Stimulated activated CD8-positive, alpha-beta memory T cell treated with anti-CD3 and anti-CD28 coated beads, Interleukin-15, amount 100 ng/mL, for 24 hours (primary cell): ENCODE measurements around the gene ANKRD7.
A peak's percentile ranks its signal among the peaks of the same experiment; 100 is the strongest.

Source experiments
- DNase-seq: peaks from one replicate; pipeline ENCODE4 v3.0.0-alpha.2; 2020; ENCODE audit warnings: low read depth

Gene ANKRD7

DNA sequence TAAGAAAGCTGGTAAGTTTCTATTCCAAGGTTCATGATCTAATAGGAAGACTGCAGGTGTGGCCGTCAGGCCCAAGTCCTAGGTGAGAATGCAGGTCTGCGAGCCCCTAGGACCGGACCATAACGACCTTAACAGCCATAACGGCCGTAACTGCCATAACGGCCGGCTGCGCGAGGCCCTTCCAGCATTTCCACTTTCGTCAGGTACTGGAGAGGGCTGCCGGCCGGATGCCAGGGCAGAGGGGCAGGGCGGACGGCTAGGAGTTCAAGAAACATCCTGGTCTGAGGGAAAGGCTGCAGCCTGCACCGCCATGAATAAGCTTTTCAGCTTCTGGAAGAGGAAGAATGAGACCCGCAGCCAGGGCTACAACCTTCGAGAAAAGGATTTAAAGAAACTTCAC is at the start of gene ANKRD7:
TSS of gene ANKRD7 (plus strand) at position 184 of the 400 bp plus-strand sequence. CDS start at position 311, 127 bp downstream.
- no peak for DNase-seq

DNA sequence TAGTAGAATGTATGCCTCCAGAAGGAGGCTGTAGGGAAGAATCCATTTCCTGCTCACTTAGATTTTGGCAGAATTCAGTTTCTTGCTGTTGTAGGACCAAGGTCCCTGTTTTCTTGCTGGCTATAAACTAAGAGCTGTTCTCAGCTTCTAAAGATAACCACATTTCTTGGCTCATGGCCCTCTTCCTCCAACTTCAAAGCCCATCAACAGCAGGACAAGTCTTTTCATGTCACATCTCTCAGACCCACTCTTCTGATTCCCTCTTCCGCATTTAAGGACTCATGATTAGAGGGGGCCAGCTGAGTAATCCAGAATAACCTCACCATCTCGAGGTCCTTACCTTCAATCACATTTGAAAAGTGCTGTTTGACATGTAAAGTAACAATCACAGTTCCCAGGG is 48.8 kb upstream of the ANKRD7 start:
- DNase-seq = no peak

GRCh38 chr7:118179191-118179590 is 45.3 kb upstream of the ANKRD7 start:
- DNase-seq = no peak

- DNase-seq = no peak
Measured at GRCh38 chr7:118182593-118183427, 41.7 kb upstream of the ANKRD7 start.

GRCh38 chr7:118183428-118183785 is 41.1 kb upstream of the ANKRD7 start:
- no peak for DNase-seq

DNA sequence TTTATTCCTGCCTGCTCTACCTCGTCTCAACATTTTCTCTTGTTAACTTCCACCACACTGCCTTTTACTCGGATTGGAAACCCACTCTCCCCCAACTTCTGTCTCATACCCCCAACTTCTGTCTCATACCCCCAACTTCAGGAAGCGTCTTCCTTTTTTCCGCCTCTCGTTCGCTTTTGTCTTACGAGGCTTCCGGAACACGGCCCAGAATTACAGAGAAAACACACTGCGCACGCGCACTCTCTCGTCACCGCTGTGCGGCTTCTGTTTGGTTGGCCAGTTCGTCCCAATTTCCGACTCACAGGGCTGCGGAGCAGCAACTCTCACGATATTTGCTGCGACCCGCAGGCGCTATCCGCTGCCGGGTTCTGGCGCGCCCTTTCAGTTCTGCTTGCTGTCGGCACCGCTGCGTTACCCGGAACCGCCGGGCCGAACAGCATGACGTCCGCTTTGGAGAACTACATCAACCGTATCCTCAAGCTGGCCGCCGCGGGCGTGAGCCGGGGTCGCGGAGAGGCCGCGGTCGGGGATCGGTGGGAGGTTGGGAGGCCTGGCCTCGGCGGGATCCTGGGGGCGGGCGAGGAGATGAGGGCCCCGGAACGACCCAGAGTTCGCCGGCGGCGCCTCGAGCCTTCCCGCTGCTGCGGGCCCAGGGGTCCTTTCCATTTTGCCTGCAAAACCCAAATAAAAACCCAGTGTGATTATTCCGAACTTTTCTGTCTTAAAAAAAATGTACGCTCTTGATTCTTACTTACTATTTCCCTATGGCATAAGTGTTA is 40.5 kb upstream of the ANKRD7 start, which contains the start of gene LSM8:
TSS of gene LSM8 (plus strand) at position 379 of the 779 bp plus-strand sequence. CDS start at position 439, 60 bp downstream.
- peak; percentile 95 for DNase-seq

- DNase-seq = no peak
Measured at GRCh38 chr7:118184565-118184940, 40.0 kb upstream of the ANKRD7 start.

DNA sequence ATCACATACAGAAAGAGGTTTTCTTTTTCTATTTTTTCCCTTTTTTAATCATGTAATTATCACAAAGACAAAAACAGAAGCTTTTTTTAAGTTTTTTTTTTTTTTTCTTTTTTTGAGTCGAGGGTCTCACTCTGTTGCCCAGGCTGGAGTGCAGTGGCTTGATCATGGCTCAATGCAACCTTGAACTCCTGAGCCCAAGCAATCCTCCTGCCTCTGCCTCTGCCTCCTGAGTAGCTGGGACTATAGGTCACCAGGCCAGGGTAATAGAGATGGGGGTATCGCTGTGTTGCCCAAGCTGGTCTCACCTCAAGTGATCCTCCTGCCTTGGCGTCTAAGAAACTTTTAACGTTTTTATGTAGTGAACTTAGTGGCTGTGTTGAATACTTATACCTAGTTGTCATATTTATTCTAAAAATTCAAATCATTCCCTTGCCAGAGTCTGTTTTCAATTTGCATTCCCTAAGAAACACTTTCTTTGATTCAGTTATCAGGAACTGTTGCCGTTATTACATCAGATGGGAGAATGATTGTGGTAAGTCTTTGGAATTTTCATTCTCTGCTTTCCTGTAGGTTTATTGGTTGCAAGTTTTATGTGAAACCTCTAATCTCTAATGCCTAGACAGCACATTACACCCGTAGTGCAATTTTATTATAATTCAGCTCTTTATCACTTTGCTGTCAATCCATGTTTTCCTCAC is 39.2 kb upstream of the ANKRD7 start:
- no peak for DNase-seq

GRCh38 chr7:118186501-118186900 is 38.0 kb upstream of the ANKRD7 start:
- DNase-seq = no peak

GRCh38 chr7:118194571-118194970 is 29.9 kb upstream of the ANKRD7 start:
- no peak for DNase-seq

DNA sequence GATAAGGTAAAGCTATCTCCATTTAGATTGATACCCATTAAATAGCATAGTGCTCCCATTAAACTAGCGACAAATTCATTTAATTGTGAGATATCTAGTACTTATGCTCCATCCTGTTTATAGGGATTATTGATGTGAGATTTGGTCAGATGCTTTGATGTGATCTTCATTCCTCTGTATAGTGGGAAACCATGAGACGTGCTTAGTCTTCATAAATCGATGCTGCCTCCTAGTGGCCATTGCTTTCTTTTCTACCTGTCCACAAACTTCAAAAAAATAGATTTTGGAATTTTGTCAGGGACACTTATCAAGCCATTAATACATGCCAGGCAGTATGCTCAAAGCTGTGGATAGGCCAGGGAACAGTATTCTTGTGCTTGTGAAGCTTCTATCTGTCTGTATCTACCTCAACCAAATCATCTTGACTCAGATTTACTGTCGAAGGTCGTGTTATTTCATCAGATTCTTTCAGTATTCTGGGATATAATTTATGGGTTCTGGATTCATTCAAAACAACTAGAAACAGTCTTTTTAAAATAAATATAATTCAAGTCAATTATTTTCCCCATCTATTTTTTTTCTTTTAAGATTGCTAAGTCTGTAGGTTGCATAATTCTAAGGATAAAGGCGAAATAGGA is 28.5 kb upstream of the ANKRD7 start:
- no peak for DNase-seq

GRCh38 chr7:118202061-118202460 is 22.4 kb upstream of the ANKRD7 start:
- no peak for DNase-seq

- DNase-seq = peak; percentile 55
Measured at GRCh38 chr7:118214051-118214832, 10.3 kb upstream of the ANKRD7 start.

GRCh38 chr7:118214833-118215182 is 9.7 kb upstream of the ANKRD7 start:
- no peak for DNase-seq

- DNase-seq = no peak
Measured at GRCh38 chr7:118217210-118217619, 7.3 kb upstream of the ANKRD7 start.

- no peak for DNase-seq
Measured at GRCh38 chr7:118218413-118219156, 5.9 kb upstream of the ANKRD7 start.

DNA sequence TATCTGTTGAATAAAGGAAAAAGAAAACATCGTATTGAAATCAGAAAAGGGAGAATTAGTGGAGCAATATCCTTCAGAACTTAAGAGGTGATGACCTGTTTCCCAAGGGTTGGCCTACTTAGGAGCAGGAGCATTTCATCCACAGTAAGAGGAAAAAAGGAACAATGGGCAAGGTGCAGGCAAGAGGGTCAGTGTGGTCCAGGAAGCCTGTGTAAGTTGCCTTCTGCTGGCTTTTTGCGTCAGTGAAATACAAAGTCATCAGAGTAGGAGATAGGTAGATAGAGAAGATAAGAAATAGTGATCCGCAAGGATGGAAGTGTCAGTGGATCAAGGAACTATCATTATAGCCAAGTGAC is 5.4 kb upstream of the ANKRD7 start:
- no peak for DNase-seq

DNA sequence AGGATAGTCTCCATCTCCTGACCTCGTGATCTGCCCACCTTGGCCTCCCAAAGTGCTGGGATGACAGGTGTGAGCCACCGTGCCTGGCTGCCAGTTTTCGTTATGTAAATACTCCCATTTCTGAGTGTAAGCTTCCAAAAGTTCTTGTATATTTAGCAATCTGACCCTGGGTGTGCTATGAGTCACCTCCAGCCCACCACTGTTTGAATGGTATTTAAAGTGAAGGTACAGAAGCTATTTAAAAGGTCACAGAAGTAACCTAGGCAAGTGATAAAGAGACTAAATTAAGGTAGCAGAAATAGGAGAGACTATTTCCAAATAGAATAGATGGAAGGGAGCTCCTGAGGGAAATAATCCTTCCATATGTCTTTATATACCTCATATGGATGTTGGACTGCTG is 3.9 kb upstream of the ANKRD7 start:
- DNase-seq = no peak

DNA sequence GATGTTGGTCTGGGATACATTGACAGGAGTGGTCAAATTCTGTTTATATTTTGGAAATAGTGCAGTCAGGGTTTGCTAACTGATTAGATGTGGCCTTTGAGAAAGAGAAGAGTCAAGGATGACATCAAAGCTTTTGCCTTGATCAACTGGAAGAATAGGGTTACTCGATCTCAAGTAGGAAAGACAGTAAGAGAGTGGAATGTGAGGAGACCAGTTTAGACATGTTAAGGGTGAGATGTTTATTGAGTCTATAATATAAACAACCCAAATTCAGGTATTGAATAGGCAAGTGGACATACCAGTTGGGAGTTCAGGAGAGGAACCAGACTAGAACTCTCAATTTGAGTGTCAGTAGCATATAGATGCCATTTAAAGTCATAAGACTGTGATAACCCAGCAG is 1.9 kb upstream of the ANKRD7 start:
- DNase-seq = no peak

DNA sequence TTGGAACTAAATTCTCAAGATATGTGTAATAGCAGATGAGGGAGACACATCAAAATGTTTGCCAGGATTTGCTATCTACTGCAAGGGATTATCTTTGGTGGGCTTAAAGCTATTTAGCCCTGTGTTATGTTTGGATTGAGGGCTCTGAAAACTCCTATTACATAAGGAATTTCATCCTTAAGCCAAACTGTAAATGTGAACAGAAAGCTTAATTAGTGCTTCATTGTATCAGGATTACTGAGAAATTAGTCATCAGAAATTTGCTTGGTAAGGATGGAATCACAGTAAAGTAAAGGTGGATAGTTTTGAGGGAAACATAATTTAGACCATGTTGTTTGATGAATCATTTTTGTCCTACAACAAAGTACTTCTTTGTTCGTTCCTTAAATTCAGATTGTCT is 8.3 kb downstream of the ANKRD7 start:
- DNase-seq = no peak

GRCh38 chr7:118233799-118234198 is 9.3 kb downstream of the ANKRD7 start:
- DNase-seq = no peak
